H1 (cell line): Measurements from ENCODE around the gene PRRG1. TPM values are rescaled to one million over a fixed set of nuclear protein-coding genes. Genes with fewer than 3 reads are reported as not detected.

ENCODE experiments used
- EGR1 ChIP-seq: IDR thresholded peaks from 2 replicates; pipeline ENCODE4 v1.6.1; 2011; ENCODE audit warnings: low read depth, low read length, borderline replicate concordance
- MAFK ChIP-seq: IDR thresholded peaks from 2 replicates; pipeline ENCODE4 v1.6.1; 2012; ENCODE audit warnings: low read depth, mild to moderate bottlenecking, improper control_type of control experiment, low read length
- TEAD4 ChIP-seq: IDR thresholded peaks from 2 replicates; pipeline ENCODE4 v1.6.1; 2012; ENCODE audit warnings: low read depth, low read length, inconsistent platforms, mixed read lengths
- polyA plus RNA-seq, 7 experiments: library from polyadenylated mRNA; depleted of rRNA in 3 of 7; stranded (reverse) in 5 of 7; unstranded in 2 of 7; fragments of >200 nt in 5 of 7; fragments of 200-250 nt in 2 of 7; gene quantifications; 1 replicate in 5 of 7; 2 replicates in 1 of 7; 4 replicates in 1 of 7; pipeline versions ENCODE4 v1.2.1 to v1.2.3, GENCODE V29; 2011 to 2013; ENCODE audit warnings: missing spikeins in 2 of 7, mixed read lengths in 2 of 7
- total RNA-seq: library from RNA; stranded (reverse); fragmentation: NEBNext Ultra II Directional; extraction: Animal tissue kit (Norgen Biotek cat#: 25700); gene quantifications from 2 replicates; pipeline ENCODE4 v1.2.1, GENCODE V29; 2021

The PRRG1 gene
- total and polyA plus RNA-seq, 2 of the 8 experiments (the other 6 are each of a cell fraction or from before 2014, with no cell fraction given), result 10.2 to 10.5 TPM

DNA sequence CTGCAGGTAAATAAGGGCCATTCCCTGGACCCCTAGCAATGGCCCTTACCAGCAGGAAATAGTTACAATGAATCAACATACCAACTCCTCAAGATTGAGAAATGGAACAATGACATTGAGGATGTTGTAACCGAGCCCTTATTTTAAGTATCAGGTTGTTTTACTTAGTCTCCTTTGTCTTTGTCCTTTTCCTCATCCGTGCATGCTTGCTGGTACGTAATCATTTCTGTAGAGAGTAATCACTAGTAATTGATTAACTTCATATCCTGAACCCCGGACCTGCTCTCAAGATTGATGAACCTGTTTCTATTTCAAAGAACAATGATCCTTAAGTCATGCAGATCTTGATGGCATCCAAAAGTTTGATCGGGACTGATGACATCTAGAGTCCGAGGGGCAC lies 123.7 kb downstream of the PRRG1 start (continued):
- TF ChIP-seq EGR1, result no peak
- no peak for TF ChIP-seq MAFK
- TF ChIP-seq TEAD4, result no peak
